Esophagus muscularis mucosa (tissue), 4 donors: ENCODE data around the gene MEGF9.

Experiments used
- EP300 ChIP-seq: sonication (generic); formaldehyde crosslinking; IDR thresholded peaks from one replicate; pipeline ENCODE4 v1.6.1; 2017; ENCODE audit warnings: antibody characterized with exemption
- POLR2AphosphoS5 ChIP-seq, 2 donors: sonication (generic); formaldehyde crosslinking; IDR thresholded peaks; one replicate each; pipeline ENCODE4 v1.6.1; 2017; ENCODE audit warnings: antibody characterized with exemption in 2 of 2
- TF ChIP-seq, protein P1 (sequence below), 3 experiments: fragments of 200-600 bp in 2 of 3; fragments of 450-650 bp in 1 of 3; sonication (generic) in 2 of 3; IDR thresholded peaks; one replicate each; pipeline ENCODE4 v1.5.1; 2017 to 2019; ENCODE audit warnings: antibody characterized with exemption in 3 of 3, mild to moderate bottlenecking in 2 of 3, moderate library complexity in 1 of 3

DNA sequence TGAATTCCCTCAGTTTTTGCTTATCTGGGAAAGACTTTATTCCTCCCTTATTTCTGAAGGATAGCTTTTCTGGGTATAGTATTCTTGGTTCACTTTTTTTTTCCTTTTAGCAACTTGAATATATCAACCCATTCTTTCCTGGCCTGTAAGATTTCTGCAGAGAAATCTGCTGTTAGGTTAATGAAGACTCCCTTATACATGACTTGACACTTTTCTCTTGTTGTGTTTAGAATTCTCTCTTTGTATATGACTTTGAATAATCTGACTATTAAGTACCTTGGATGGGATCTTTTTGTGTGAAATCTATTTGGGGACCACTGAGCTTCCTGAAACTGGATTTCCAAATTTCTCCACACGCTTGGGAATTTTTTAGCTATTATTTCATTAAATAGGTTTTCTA, 79.3 kb downstream of the MEGF9 start:
- TF ChIP-seq, protein P1, sequence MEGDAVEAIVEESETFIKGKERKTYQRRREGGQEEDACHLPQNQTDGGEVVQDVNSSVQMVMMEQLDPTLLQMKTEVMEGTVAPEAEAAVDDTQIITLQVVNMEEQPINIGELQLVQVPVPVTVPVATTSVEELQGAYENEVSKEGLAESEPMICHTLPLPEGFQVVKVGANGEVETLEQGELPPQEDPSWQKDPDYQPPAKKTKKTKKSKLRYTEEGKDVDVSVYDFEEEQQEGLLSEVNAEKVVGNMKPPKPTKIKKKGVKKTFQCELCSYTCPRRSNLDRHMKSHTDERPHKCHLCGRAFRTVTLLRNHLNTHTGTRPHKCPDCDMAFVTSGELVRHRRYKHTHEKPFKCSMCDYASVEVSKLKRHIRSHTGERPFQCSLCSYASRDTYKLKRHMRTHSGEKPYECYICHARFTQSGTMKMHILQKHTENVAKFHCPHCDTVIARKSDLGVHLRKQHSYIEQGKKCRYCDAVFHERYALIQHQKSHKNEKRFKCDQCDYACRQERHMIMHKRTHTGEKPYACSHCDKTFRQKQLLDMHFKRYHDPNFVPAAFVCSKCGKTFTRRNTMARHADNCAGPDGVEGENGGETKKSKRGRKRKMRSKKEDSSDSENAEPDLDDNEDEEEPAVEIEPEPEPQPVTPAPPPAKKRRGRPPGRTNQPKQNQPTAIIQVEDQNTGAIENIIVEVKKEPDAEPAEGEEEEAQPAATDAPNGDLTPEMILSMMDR (IDR thresholded peaks at IDR 0.05): no peak
- TF ChIP-seq POLR2AphosphoS5 (IDR thresholded peaks at IDR 0.05) (no peak), EP300 (no peak)
